IPS-NIHi7 (cell line): Measurements from ENCODE around the gene NKPD1.
A peak's percentile ranks its signal among the peaks of the same experiment; 100 is the strongest.
"Not testable (repeated sequence)": the region's sequence is repeated elsewhere in the genome, so short reads cannot be mapped to it uniquely, and the experiment has no call there.

Source experiments
- DNase-seq: peaks from one replicate; pipeline ENCODE4 v3.0.0; 2012; ENCODE audit warnings: mixed read lengths; ENCODE audit errors: extremely low spot score

NKPD1 gene

GRCh38 chr19:45139286-45140143 lies 21.3 kb downstream of the NKPD1 start:
- DNase-seq: no peak

- no peak for DNase-seq
These were observed 22.5 kb downstream of the NKPD1 start for GRCh38 chr19:45138303-45138751.

GRCh38 chr19:45137179-45137761 lies 23.5 kb downstream of the NKPD1 start:
- no peak for DNase-seq

- peak; percentile 53 for DNase-seq
These were observed 24.1 kb downstream of the NKPD1 start for GRCh38 chr19:45136507-45137178.

GRCh38 chr19:45135176-45135885 lies 25.5 kb downstream of the NKPD1 start:
- no peak for DNase-seq

GRCh38 chr19:45133661-45134060 lies 27.1 kb downstream of the NKPD1 start:
- DNase-seq: no peak

GRCh38 chr19:45130888-45131615 lies 29.7 kb downstream of the NKPD1 start:
- no peak for DNase-seq

GRCh38 chr19:45130236-45130635 lies 30.5 kb downstream of the NKPD1 start:
- DNase-seq: no peak

- DNase-seq: no peak
These were observed 32.0 kb downstream of the NKPD1 start for GRCh38 chr19:45128806-45129205.

GRCh38 chr19:45128146-45128545 lies 32.6 kb downstream of the NKPD1 start:
- DNase-seq: no peak

GRCh38 chr19:45126654-45127053 lies 34.1 kb downstream of the NKPD1 start:
- no peak for DNase-seq

GRCh38 chr19:45125975-45126493 lies 34.7 kb downstream of the NKPD1 start:
- peak; percentile 88 for DNase-seq

GRCh38 chr19:45125360-45125759 lies 35.4 kb downstream of the NKPD1 start:
- DNase-seq: no peak

GRCh38 chr19:45124021-45124420 lies 36.8 kb downstream of the NKPD1 start:
- no peak for DNase-seq

GRCh38 chr19:45123440-45123850 lies 37.3 kb downstream of the NKPD1 start:
- no peak for DNase-seq

GRCh38 chr19:45122832-45123231 lies 38.0 kb downstream of the NKPD1 start:
- no peak for DNase-seq

- DNase-seq: no peak
These were observed 38.9 kb downstream of the NKPD1 start for GRCh38 chr19:45121827-45122345.

GRCh38 chr19:45119582-45119981 lies 41.2 kb downstream of the NKPD1 start:
- DNase-seq: no peak

- not testable (repeated sequence) for DNase-seq
These were observed 42.0 kb downstream of the NKPD1 start for GRCh38 chr19:45118591-45119355.

- no peak for DNase-seq
These were observed 42.7 kb downstream of the NKPD1 start for GRCh38 chr19:45118106-45118505.
